ENCODE measurements around the gene CDK4. TPM values are rescaled to one million over a fixed set of nuclear protein-coding genes. Genes with fewer than 3 reads are reported as not detected.

Gene CDK4
- total and polyA plus RNA-seq, 2 of the 13 experiments (the other 11 are each of a cell fraction or from before 2014, with no cell fraction given), result 191 to 209 TPM

GRCh38 chr12:57755454-57756372 is 3.6 kb upstream of the CDK4 start (continued):
- TF ChIP-seq PAXIP1 (CRISPR knock-in tag; conservative IDR thresholded peaks at IDR 0.05), result peak; percentile 64
- TF ChIP-seq ZSCAN22 (CRISPR knock-in tag; IDR thresholded peaks at IDR 0.05), result no peak
- TF ChIP-seq ZNF12 (CRISPR knock-in tag; IDR thresholded peaks at IDR 0.05), result no peak
- TF ChIP-seq FOXP4 (CRISPR knock-in tag; IDR thresholded peaks at IDR 0.05), result peak; percentile 37; the same call in 1 of the 2 replicates
- TF ChIP-seq ZNF251 (CRISPR knock-in tag; IDR thresholded peaks at IDR 0.05), result no peak
- TF ChIP-seq ETS1 (CRISPR knock-in tag; IDR thresholded peaks at IDR 0.05), result 0 out of 2 replicates have a peak, but pooled peaks have one; percentile 40
- TF ChIP-seq BATF2 (CRISPR knock-in tag; IDR thresholded peaks at IDR 0.05), result no peak
- TF ChIP-seq ZNF691 (CRISPR knock-in tag; IDR thresholded peaks at IDR 0.05; ENCODE audit: borderline replicate concordance, low read depth), result 0 out of 2 replicates have a peak, but pooled peaks have one; percentile 33
- no peak for TF ChIP-seq CBX5 (CRISPR knock-in tag; IDR thresholded peaks at IDR 0.05; ENCODE audit: borderline replicate concordance)
- no peak for TF ChIP-seq POLR2AphosphoS2 (IDR thresholded peaks at IDR 0.05; ENCODE audit: low read depth, low read length)
- no peak for TF ChIP-seq RELA (CRISPR knock-in tag; IDR thresholded peaks at IDR 0.05)
- no peak; a peak in 1 of 4 replicates for TF ChIP-seq REST (IDR thresholded peaks at IDR 0.05; ENCODE audit: borderline replicate concordance in 1 of 2, low read depth in 1 of 2, low read length in 2 of 2)
- no peak for TF ChIP-seq ZNF850 (CRISPR knock-in tag; conservative IDR thresholded peaks at IDR 0.05)
- no peak for TF ChIP-seq ZNF343 (CRISPR knock-in tag; IDR thresholded peaks at IDR 0.05)
- no peak for TF ChIP-seq ZNF580 (CRISPR knock-in tag; IDR thresholded peaks at IDR 0.05; ENCODE audit: borderline replicate concordance, low read depth)
